ENCODE results near the gene STK11IP.

GRCh38 chr2:219557791-219558785, 39.6 kb upstream of the STK11IP start:
- TF ChIP-seq REST (IDR thresholded peaks at IDR 0.05; ENCODE audit: insufficient read depth in 1 of 2, low read depth in 2 of 2, low read length in 2 of 2) = no peak
- TF ChIP-seq TAF1 (IDR thresholded peaks at IDR 0.05; ENCODE audit: borderline replicate concordance, insufficient read depth, low read length) = no peak
- TF ChIP-seq POLR2AphosphoS5 (IDR thresholded peaks at IDR 0.05; ENCODE audit: low read depth, low read length) = no peak
- no peak for TF ChIP-seq FOXP2 (optimal IDR thresholded peaks at IDR 0.05; ENCODE audit: borderline replicate concordance, extremely low read depth, extremely low read length, insufficient read depth)

All from PFSK-1 (cell line).